HepG2 (cell line): ENCODE results near the gene SPAG9. TPM values are rescaled to one million over a fixed set of nuclear protein-coding genes. Genes with fewer than 3 reads are reported as not detected.

Experiments used
- CBFB ChIP-seq: sonication (generic); formaldehyde crosslinking; IDR thresholded peaks from 2 replicates; pipeline ENCODE4 v1.4.0; 2020; ENCODE audit warnings: missing genetic modification reagents
- DMAP1 ChIP-seq: IDR thresholded peaks from 2 replicates; pipeline ENCODE4 v1.6.1; 2016
- ELF1 ChIP-seq: sonication (generic); formaldehyde crosslinking; IDR thresholded peaks from 2 replicates; pipeline ENCODE4 v1.4.0; 2020; ENCODE audit warnings: missing genetic modification reagents
- ESRRA ChIP-seq: sonication (generic); formaldehyde crosslinking; IDR thresholded peaks from 2 replicates; pipeline ENCODE4 v1.5.1; 2020; ENCODE audit warnings: mild to moderate bottlenecking, low read depth, missing genetic modification reagents
- EZH2 ChIP-seq: conservative IDR thresholded peaks from 2 replicates; pipeline ENCODE4 v1.6.1; 2012; ENCODE audit warnings: mild to moderate bottlenecking, low read depth, low read length, moderate library complexity
- MAZ ChIP-seq, 2 experiments: sonication (generic) in 1 of 2; formaldehyde crosslinking in 1 of 2; IDR thresholded peaks; 2 replicates each; pipeline versions ENCODE4 v1.5.0 to v1.6.1; 2012 to 2020; ENCODE audit warnings: low read depth in 2 of 2, mild to moderate bottlenecking in 2 of 2, borderline replicate concordance in 1 of 2, improper control_type of control experiment in 1 of 2, low read length in 1 of 2, missing genetic modification reagents in 1 of 2, moderate library complexity in 1 of 2
- MED1 ChIP-seq: sonication (generic); formaldehyde crosslinking; IDR thresholded peaks from 2 replicates; pipeline ENCODE4 v1.4.0; 2020; ENCODE audit warnings: missing genetic modification reagents
- MEIS1 ChIP-seq: sonication (generic); formaldehyde crosslinking; IDR thresholded peaks from 2 replicates; pipeline ENCODE4 v1.9.0; 2021; ENCODE audit warnings: mild to moderate bottlenecking, missing genetic modification reagents, moderate library complexity, borderline replicate concordance
- MLLT10 ChIP-seq: sonication (generic); formaldehyde crosslinking; IDR thresholded peaks from 2 replicates; pipeline ENCODE4 v1.4.0; 2020; ENCODE audit warnings: missing genetic modification reagents
- MNT ChIP-seq: fragments of 450-650 bp; IDR thresholded peaks from 2 replicates; pipeline ENCODE4 v1.6.1; 2016
- MTERF4 ChIP-seq: sonication (generic); formaldehyde crosslinking; IDR thresholded peaks from 2 replicates; pipeline ENCODE4 v1.8.0; 2023; ENCODE audit warnings: mild to moderate bottlenecking, missing genetic modification reagents
- MXD4 ChIP-seq: IDR thresholded peaks from 2 replicates; pipeline ENCODE4 v1.6.1; 2016; ENCODE audit warnings: mild to moderate bottlenecking, missing biosample characterization, missing genetic modification reagents
- PITX1 ChIP-seq: sonication (generic); formaldehyde crosslinking; IDR thresholded peaks from 2 replicates; pipeline ENCODE4 v1.5.1; 2020; ENCODE audit warnings: mild to moderate bottlenecking, missing genetic modification reagents
- POGZ ChIP-seq: sonication (generic); formaldehyde crosslinking; IDR thresholded peaks from 2 replicates; pipeline ENCODE4 v1.4.0; 2020; ENCODE audit warnings: mild to moderate bottlenecking, missing genetic modification reagents
- POLR2AphosphoS5 ChIP-seq: IDR thresholded peaks from 2 replicates; pipeline ENCODE4 v1.6.1; 2012; ENCODE audit warnings: low read depth, low read length
- SMARCC2 ChIP-seq: fragments of 450-650 bp; IDR thresholded peaks from 2 replicates; pipeline ENCODE4 v1.6.1; 2017; ENCODE audit warnings: antibody characterized with exemption, mild to moderate bottlenecking
- SRSF9 ChIP-seq: fragments of 200-400 bp; formaldehyde crosslinking; IDR thresholded peaks from 2 replicates; pipeline ENCODE4 v1.6.1; 2018; ENCODE audit warnings: borderline replicate concordance, mild to moderate bottlenecking, low read depth, low read length; ENCODE audit not compliant: insufficient read depth, poor library complexity, severe bottlenecking
- TCF12 ChIP-seq, 2 experiments: fragments of 450-650 bp in 1 of 2; sonication (generic) in 1 of 2; formaldehyde crosslinking in 1 of 2; IDR thresholded peaks; 2 replicates each; pipeline versions ENCODE4 v1.6.1 to v1.8.0; 2017 to 2022; ENCODE audit warnings: antibody characterized with exemption in 1 of 2, mild to moderate bottlenecking in 1 of 2, missing genetic modification reagents in 1 of 2, moderate library complexity in 1 of 2
- TCF7L2 ChIP-seq: IDR thresholded peaks from 2 replicates; pipeline ENCODE4 v1.6.1; 2011; ENCODE audit warnings: mild to moderate bottlenecking, low read depth, low read length, moderate library complexity
- THAP11 ChIP-seq: IDR thresholded peaks from 2 replicates; pipeline ENCODE4 v1.6.1; 2016; ENCODE audit warnings: missing biosample characterization, missing genetic modification reagents
- TMF1 ChIP-seq: sonication (generic); formaldehyde crosslinking; IDR thresholded peaks from 2 replicates; pipeline ENCODE4 v1.8.1; 2022; ENCODE audit warnings: low read depth, missing genetic modification reagents
- YEATS4 ChIP-seq: sonication (generic); formaldehyde crosslinking; IDR thresholded peaks from 2 replicates; pipeline ENCODE4 v1.4.0; 2020; ENCODE audit warnings: missing genetic modification reagents, borderline replicate concordance
- ZFP36 ChIP-seq: fragments of 150-350 bp; IDR thresholded peaks from 2 replicates; pipeline ENCODE4 v1.6.1; 2018; ENCODE audit warnings: borderline replicate concordance, low read length, low read depth; ENCODE audit not compliant: partially characterized antibody
- ZFX ChIP-seq: sonication (generic); formaldehyde crosslinking; IDR thresholded peaks from 2 replicates; pipeline ENCODE4 v1.4.0; 2020; ENCODE audit warnings: mild to moderate bottlenecking, low read depth, missing genetic modification reagents, moderate library complexity
- ZNF274 ChIP-seq: sonication (generic); formaldehyde crosslinking; IDR thresholded peaks from 2 replicates; pipeline ENCODE4 v1.5.1; 2020; ENCODE audit warnings: mild to moderate bottlenecking, missing genetic modification reagents
- ZNF44 ChIP-seq: sonication (generic); formaldehyde crosslinking; IDR thresholded peaks from 2 replicates; pipeline ENCODE4 v1.5.1; 2020; ENCODE audit warnings: mild to moderate bottlenecking, missing genetic modification reagents
- ZNF562 ChIP-seq: sonication (generic); formaldehyde crosslinking; IDR thresholded peaks from 2 replicates; pipeline ENCODE4 v1.8.0; 2022; ENCODE audit warnings: missing genetic modification reagents, borderline replicate concordance
- ZNF567 ChIP-seq: sonication (generic); formaldehyde crosslinking; IDR thresholded peaks from 2 replicates; pipeline ENCODE4 v1.8.1; 2023; ENCODE audit warnings: mild to moderate bottlenecking, missing genetic modification reagents, borderline replicate concordance
- ZSCAN30 ChIP-seq: sonication (generic); formaldehyde crosslinking; IDR thresholded peaks from 2 replicates; pipeline ENCODE4 v1.5.0; 2020; ENCODE audit warnings: mild to moderate bottlenecking, missing genetic modification reagents
- polyA plus RNA-seq, 8 experiments: library from polyadenylated mRNA; depleted of rRNA in 3 of 8; stranded (reverse) in 7 of 8; unstranded in 1 of 8; fragments of >200 nt; fragmentation: Illumina TruSeq in 4 of 8; extraction: Trizol in 4 of 8; gene quantifications; 2 replicates each; pipeline versions ENCODE4 v1.2.1 to v1.2.3, GENCODE V29; 2011 to 2016; ENCODE audit warnings: low read depth in 4 of 8, missing spikeins in 1 of 8, mixed read lengths in 1 of 8; ENCODE audit not compliant: insufficient read depth in 1 of 8
- total RNA-seq, 5 experiments: library from RNA; depleted of rRNA; stranded (reverse); fragments of >200 nt; fragmentation: Illumina TruSeq; extraction: Trizol; gene quantifications; 2 replicates each; pipeline ENCODE4 v1.2.3, GENCODE V29; 2016; ENCODE audit warnings: low read depth in 1 of 5

Gene SPAG9
- total and polyA plus RNA-seq, 2 of the 13 experiments (the other 11 are each of a cell fraction or from before 2014, with no cell fraction given): 43.2 to 78.6 TPM

DNA sequence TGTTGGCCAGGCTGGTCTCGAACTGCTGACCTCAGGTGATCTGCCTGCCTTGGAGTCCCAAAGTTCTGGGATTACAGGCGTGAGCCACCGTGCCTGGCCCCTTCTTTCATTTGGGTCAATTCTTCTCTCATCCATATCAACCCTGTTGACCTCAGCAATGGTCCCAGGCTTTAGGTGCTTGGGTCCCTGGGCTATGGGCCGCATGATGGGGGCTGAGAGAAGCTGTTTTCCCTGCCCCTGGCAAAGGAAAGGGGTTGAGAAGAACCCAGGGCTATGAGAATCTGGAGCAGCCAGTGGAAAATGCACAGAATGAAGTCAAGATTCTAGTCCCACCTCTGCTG lies 164.3 kb downstream of the SPAG9 start (continued):
- TF ChIP-seq MED1 (CRISPR knock-in tag) (no peak), MEIS1 (CRISPR knock-in tag) (no peak), POGZ (no peak), ZNF562 (CRISPR knock-in tag) (no peak), ZFP36 (no peak), ESRRA (CRISPR knock-in tag) (no peak), MLLT10 (no peak), ZNF567 (CRISPR knock-in tag) (no peak), ZNF44 (CRISPR knock-in tag) (no peak), SMARCC2 (no peak), ZSCAN30 (CRISPR knock-in tag) (no peak), TCF12 (IDR thresholded peaks at IDR 0.05) (no peak), TCF12 (CRISPR knock-in tag; IDR thresholded peaks at IDR 0.05) (no peak), YEATS4 (CRISPR knock-in tag) (no peak), MXD4 (CRISPR knock-in tag) (no peak), CBFB (CRISPR knock-in tag) (no peak), DMAP1 (CRISPR knock-in tag) (no peak), THAP11 (CRISPR knock-in tag) (no peak), MTERF4 (CRISPR knock-in tag) (no peak), ELF1 (CRISPR knock-in tag) (no peak), ZFX (CRISPR knock-in tag) (no peak), TMF1 (CRISPR knock-in tag) (no peak), TCF7L2 (no peak), ZNF274 (CRISPR knock-in tag) (0 out of 2 replicates have a peak, but pooled peaks have one; percentile 65), EZH2 (no peak), MNT (no peak), PITX1 (no peak), SRSF9 (no peak), MAZ (IDR thresholded peaks at IDR 0.05; ENCODE audit: borderline replicate concordance, low read depth, low read length) (no peak), MAZ (CRISPR knock-in tag; IDR thresholded peaks at IDR 0.05; ENCODE audit: low read depth) (no peak), POLR2AphosphoS5 (no peak)
